ENCODE measurements around the gene MICAL3. TPM values are rescaled to one million over a fixed set of nuclear protein-coding genes. Genes with fewer than 3 reads are reported as not detected.

Gene MICAL3
- total RNA-seq, 1 donor from 2014 or later, result 33.6 TPM

GRCh38 chr22:17774206-17774925, 250.0 kb downstream of the MICAL3 start, which contains the start of gene BID:
BID (minus strand) TSS chr22:17774469; CDS start chr22:17750116, 24,353 bp downstream.
- peaks cover 12% of the 10 kb centered on the region for H3K27me3 Mint-ChIP-seq (ENCODE audit: insufficient read depth, low read depth)
- H3K36me3 Mint-ChIP-seq, result no peaks in the 10 kb centered on the region
- Histone ChIP-seq H3K79me2 (ENCODE audit: low read depth) (peaks cover 8% of the 10 kb centered on the region), H3K36me3 (no peaks in the 10 kb centered on the region), H3K27me3 (no peaks in the 10 kb centered on the region), H3K4me1 (peaks cover 19% of the 10 kb centered on the region), H4K20me1 (ENCODE audit: low read depth) (no peaks in the 10 kb centered on the region), H3K9ac (peak within 1 kb of the TSS; percentile 58), H3F3A (ENCODE audit: low read depth) (peaks cover 14% of the 10 kb centered on the region), H3K4me2 (peak within 1 kb of the TSS; percentile 89), H2AFZ (replicated peaks) (peak within 1 kb of the TSS; percentile 93), H3K9me3 (ENCODE audit: low read depth) (no peaks in the 10 kb centered on the region), H3K4me3 (peak within 1 kb of the TSS; percentile 76), H3K27ac (peak within 1 kb of the TSS; percentile 58)
- H3K4me3 Mint-ChIP-seq, result peak within 1 kb of the TSS; percentile 87
- H3K9me3 Mint-ChIP-seq, result no peaks in the 10 kb centered on the region
- H3K27ac Mint-ChIP-seq, result peak within 1 kb of the TSS; percentile 94
- TF ChIP-seq CTCF (IDR thresholded peaks at IDR 0.05) (no peak), EZH2phosphoT487 (IDR thresholded peaks at IDR 0.05) (no peak), EZH2 (IDR thresholded peaks at IDR 0.05) (no peak)
- peaks cover 43% of the 10 kb centered on the region for H3K4me1 Mint-ChIP-seq
- DNase-seq (ENCODE audit: low spot score), result peak; percentile 66

- no peaks in the 10 kb centered on the region for H3K27me3 ChIP-seq
- H3K9me3 ChIP-seq (ENCODE audit: low read depth), result no peaks in the 10 kb centered on the region
- no peaks in the 10 kb centered on the region for H3K36me3 Mint-ChIP-seq
- peak overlapping the region; percentile 72 for H3K27ac Mint-ChIP-seq
- peak overlapping the region; percentile 89 for H3K4me2 ChIP-seq
- DNase-seq (ENCODE audit: low spot score), result peak; percentile 89
- peaks cover 14% of the 10 kb centered on the region for H3F3A ChIP-seq (ENCODE audit: low read depth)
- H3K36me3 ChIP-seq, result no peaks in the 10 kb centered on the region
- H3K9me3 Mint-ChIP-seq, result no peaks in the 10 kb centered on the region
- H3K9ac ChIP-seq, result peak overlapping the region; percentile 58
- peaks cover 8% of the 10 kb centered on the region for H3K79me2 ChIP-seq (ENCODE audit: low read depth)
- H3K27me3 Mint-ChIP-seq (ENCODE audit: insufficient read depth, low read depth), result peaks cover 12% of the 10 kb centered on the region
- H2AFZ ChIP-seq (replicated peaks), result peak overlapping the region; percentile 86
- peaks cover 37% of the 10 kb centered on the region for H3K4me1 Mint-ChIP-seq
- TF ChIP-seq CTCF (IDR thresholded peaks at IDR 0.05) (no peak), EZH2phosphoT487 (IDR thresholded peaks at IDR 0.05) (no peak), EZH2 (IDR thresholded peaks at IDR 0.05) (no peak)
- peak overlapping the region; percentile 76 for H3K4me3 ChIP-seq
- H3K4me3 Mint-ChIP-seq, result peak overlapping the region; percentile 87
- peak overlapping the region; percentile 58 for H3K27ac ChIP-seq
- H4K20me1 ChIP-seq (ENCODE audit: low read depth), result no peaks in the 10 kb centered on the region
- H3K4me1 ChIP-seq, result peaks cover 19% of the 10 kb centered on the region
Measured at GRCh38 chr22:17773606-17774205, 250.7 kb downstream of the MICAL3 start.

- H3K27me3 Mint-ChIP-seq (ENCODE audit: insufficient read depth, low read depth), result peaks cover 12% of the 10 kb centered on the region
- DNase-seq (ENCODE audit: low spot score), result no peak
- peak overlapping the region; percentile 86 for H2AFZ ChIP-seq (replicated peaks)
- H3K4me1 Mint-ChIP-seq, result peaks cover 37% of the 10 kb centered on the region
- H3K4me3 ChIP-seq, result peak overlapping the region; percentile 76
- TF ChIP-seq EZH2phosphoT487 (IDR thresholded peaks at IDR 0.05) (no peak), CTCF (IDR thresholded peaks at IDR 0.05) (no peak), EZH2 (IDR thresholded peaks at IDR 0.05) (no peak)
- H3K27me3 ChIP-seq, result no peaks in the 10 kb centered on the region
- no peaks in the 10 kb centered on the region for H3K36me3 ChIP-seq
- no peak overlapping the region for H3K27ac ChIP-seq
- H3K9ac ChIP-seq, result no peak overlapping the region
- H3F3A ChIP-seq (ENCODE audit: low read depth), result peaks cover 14% of the 10 kb centered on the region
- H3K36me3 Mint-ChIP-seq, result no peaks in the 10 kb centered on the region
- no peaks in the 10 kb centered on the region for H3K9me3 ChIP-seq (ENCODE audit: low read depth)
- H3K9me3 Mint-ChIP-seq, result no peaks in the 10 kb centered on the region
- H3K4me1 ChIP-seq, result peaks cover 19% of the 10 kb centered on the region
- peak overlapping the region; percentile 89 for H3K4me2 ChIP-seq
- H3K79me2 ChIP-seq (ENCODE audit: low read depth), result peaks cover 8% of the 10 kb centered on the region
- peak overlapping the region; percentile 89 for H3K27ac Mint-ChIP-seq
- H3K4me3 Mint-ChIP-seq, result peak overlapping the region; percentile 87
- H4K20me1 ChIP-seq (ENCODE audit: low read depth), result no peaks in the 10 kb centered on the region
Measured at GRCh38 chr22:17772958-17773605, 251.3 kb downstream of the MICAL3 start.

Data from neural progenitor cell (in vitro differentiated cells).